HCT116 (cell line): Measurements from ENCODE around the gene ESPN.

Experiments
- ATF3 ChIP-seq: IDR thresholded peaks from 2 replicates; pipeline ENCODE4 v1.6.1; 2012
- CEBPB ChIP-seq: IDR thresholded peaks from 2 replicates; pipeline ENCODE4 v1.6.1; 2012; ENCODE audit warnings: low read depth
- EZH2 ChIP-seq: fragments of 200-600 bp; sonication (generic); IDR thresholded peaks from 2 replicates; pipeline ENCODE4 v1.6.1; 2017; ENCODE audit warnings: antibody characterized with exemption, mixed run types
- POLR2A ChIP-seq: IDR thresholded peaks from 2 replicates; pipeline ENCODE4 v1.7.0; 2011; ENCODE audit warnings: borderline replicate concordance; ENCODE audit not compliant: insufficient read depth, insufficient read length; ENCODE audit errors: extremely low read depth
- SP1 ChIP-seq: IDR thresholded peaks from 2 replicates; pipeline ENCODE4 v1.6.1; 2012; ENCODE audit warnings: low read depth
- TCF7L2 ChIP-seq: IDR thresholded peaks from 2 replicates; pipeline ENCODE4 v1.7.0; 2011; ENCODE audit warnings: borderline replicate concordance, inconsistent platforms; ENCODE audit not compliant: insufficient read depth, insufficient read length; ENCODE audit errors: extremely low read depth
- ZFX ChIP-seq: fragments of 450-650 bp; IDR thresholded peaks from 2 replicates; pipeline ENCODE4 v1.6.1; 2017
- ZNF274 ChIP-seq: fragments of 200-500 bp; sonication (Bioruptor generic); IDR thresholded peaks from 2 replicates; pipeline ENCODE4 v1.6.1; 2014; ENCODE audit warnings: mild to moderate bottlenecking, low read depth, low read length, inconsistent platforms
- TF ChIP-seq, protein P1 (sequence below): IDR thresholded peaks from 2 replicates; pipeline ENCODE4 v1.6.1; 2012
- TF ChIP-seq, protein P2 (sequence below), 3 experiments: fragments of 200-600 bp in 1 of 3; sonication (generic) in 1 of 3; IDR thresholded peaks in 2 of 3; conservative IDR thresholded peaks in 1 of 3; 2 replicates each; pipeline ENCODE4 v1.5.1; 2012 to 2017; ENCODE audit warnings: low read depth in 2 of 3, low read length in 2 of 3, antibody characterized with exemption in 1 of 3, borderline replicate concordance in 1 of 3, control low read depth in 1 of 3, mild to moderate bottlenecking in 1 of 3, mixed read lengths in 1 of 3, mixed run types in 1 of 3, moderate library complexity in 1 of 3; ENCODE audit not compliant: insufficient read depth in 1 of 3
- TF ChIP-seq, protein P3 (sequence below): IDR thresholded peaks from 2 replicates; pipeline ENCODE4 v1.6.1; 2011; ENCODE audit warnings: mild to moderate bottlenecking, low read length, moderate library complexity; ENCODE audit not compliant: insufficient replicate concordance; ENCODE audit errors: extremely low read depth

- TF ChIP-seq EZH2: no peak
- no peak for TF ChIP-seq TCF7L2
- no peak for TF ChIP-seq SP1
- TF ChIP-seq POLR2A: no peak
- TF ChIP-seq, protein P1, sequence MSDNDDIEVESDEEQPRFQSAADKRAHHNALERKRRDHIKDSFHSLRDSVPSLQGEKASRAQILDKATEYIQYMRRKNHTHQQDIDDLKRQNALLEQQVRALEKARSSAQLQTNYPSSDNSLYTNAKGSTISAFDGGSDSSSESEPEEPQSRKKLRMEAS: no peak
- TF ChIP-seq, protein P2, sequence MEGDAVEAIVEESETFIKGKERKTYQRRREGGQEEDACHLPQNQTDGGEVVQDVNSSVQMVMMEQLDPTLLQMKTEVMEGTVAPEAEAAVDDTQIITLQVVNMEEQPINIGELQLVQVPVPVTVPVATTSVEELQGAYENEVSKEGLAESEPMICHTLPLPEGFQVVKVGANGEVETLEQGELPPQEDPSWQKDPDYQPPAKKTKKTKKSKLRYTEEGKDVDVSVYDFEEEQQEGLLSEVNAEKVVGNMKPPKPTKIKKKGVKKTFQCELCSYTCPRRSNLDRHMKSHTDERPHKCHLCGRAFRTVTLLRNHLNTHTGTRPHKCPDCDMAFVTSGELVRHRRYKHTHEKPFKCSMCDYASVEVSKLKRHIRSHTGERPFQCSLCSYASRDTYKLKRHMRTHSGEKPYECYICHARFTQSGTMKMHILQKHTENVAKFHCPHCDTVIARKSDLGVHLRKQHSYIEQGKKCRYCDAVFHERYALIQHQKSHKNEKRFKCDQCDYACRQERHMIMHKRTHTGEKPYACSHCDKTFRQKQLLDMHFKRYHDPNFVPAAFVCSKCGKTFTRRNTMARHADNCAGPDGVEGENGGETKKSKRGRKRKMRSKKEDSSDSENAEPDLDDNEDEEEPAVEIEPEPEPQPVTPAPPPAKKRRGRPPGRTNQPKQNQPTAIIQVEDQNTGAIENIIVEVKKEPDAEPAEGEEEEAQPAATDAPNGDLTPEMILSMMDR (IDR thresholded peaks at IDR 0.05 in 2 of 3, conservative IDR thresholded peaks at IDR 0.05 in 1 of 3; ENCODE audit: borderline replicate concordance in 1 of 3, insufficient read depth in 1 of 3, low read depth in 2 of 3, low read length in 2 of 3): peak in 2 of 3 experiments; percentile 89 to 91; a peak in 4 of 6 replicates
- no peak for TF ChIP-seq ATF3
- TF ChIP-seq CEBPB: no peak
- TF ChIP-seq, protein P3, sequence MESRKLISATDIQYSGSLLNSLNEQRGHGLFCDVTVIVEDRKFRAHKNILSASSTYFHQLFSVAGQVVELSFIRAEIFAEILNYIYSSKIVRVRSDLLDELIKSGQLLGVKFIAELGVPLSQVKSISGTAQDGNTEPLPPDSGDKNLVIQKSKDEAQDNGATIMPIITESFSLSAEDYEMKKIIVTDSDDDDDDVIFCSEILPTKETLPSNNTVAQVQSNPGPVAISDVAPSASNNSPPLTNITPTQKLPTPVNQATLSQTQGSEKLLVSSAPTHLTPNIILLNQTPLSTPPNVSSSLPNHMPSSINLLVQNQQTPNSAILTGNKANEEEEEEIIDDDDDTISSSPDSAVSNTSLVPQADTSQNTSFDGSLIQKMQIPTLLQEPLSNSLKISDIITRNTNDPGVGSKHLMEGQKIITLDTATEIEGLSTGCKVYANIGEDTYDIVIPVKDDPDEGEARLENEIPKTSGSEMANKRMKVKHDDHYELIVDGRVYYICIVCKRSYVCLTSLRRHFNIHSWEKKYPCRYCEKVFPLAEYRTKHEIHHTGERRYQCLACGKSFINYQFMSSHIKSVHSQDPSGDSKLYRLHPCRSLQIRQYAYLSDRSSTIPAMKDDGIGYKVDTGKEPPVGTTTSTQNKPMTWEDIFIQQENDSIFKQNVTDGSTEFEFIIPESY: no peak
- TF ChIP-seq ZNF274: no peak
- TF ChIP-seq ZFX: no peak
Measured at GRCh38 chr1:6489799-6490180, 65.2 kb downstream of the ESPN start.
